HCT116 (cell line): ENCODE measurements around the gene SSC4D. TPM values are rescaled to one million over a fixed set of nuclear protein-coding genes. Genes with fewer than 3 reads are reported as not detected.
"Not testable (repeated sequence)": the region's sequence is repeated elsewhere in the genome, so short reads cannot be mapped to it uniquely, and the experiment has no call there.

Source experiments
- ATAC-seq: fragments of 200-7000 bp; cut with Tn5 transposase; 2 replicates; pipeline ENCODE4 v1.9.1; 2020; ENCODE audit warnings: mild to moderate bottlenecking, moderate library complexity
- BruUV-seq: library from RNA; stranded (reverse); fragments of 400-500 nt; replicated peaks from 2 replicates; lab custom pipeline; 2021; lab: Mats Ljungman, UMichigan
- CTCF ChIA-PET: fragments of 300-600 bp; sonication (Branson Sonifier 250); formaldehyde crosslinking; loops from one replicate; lab custom pipeline; 2021; ENCODE audit warnings: antibody characterized with exemption; lab: Charles Lee
- POLR2A ChIA-PET: fragments of 300-600, 350-600 bp; sonication (Branson Sonifier 250); formaldehyde crosslinking; loops from one replicate; lab custom pipeline; 2021; ENCODE audit warnings: antibody characterized with exemption; lab: Charles Lee
- RAD21 ChIA-PET, 2 experiments: fragments of 300-600 bp; sonication (Branson Sonifier 250); formaldehyde crosslinking; loops; one replicate each; lab custom pipeline; 2023; ENCODE audit warnings: low total read pairs in 2 of 2; ENCODE audit not compliant: uncharacterized antibody in 2 of 2, unreplicated experiment in 2 of 2, low non-redundant PET in 1 of 2; lab: Charles Lee
- DNase-seq: peaks from one replicate; pipeline ENCODE4 v3.0.0-alpha.2; 2010; ENCODE audit warnings: low read depth, low spot score
- H2AFZ ChIP-seq: fragments of 200-600 bp; shearing (Covaris generic), sonication (generic); 2 replicates; pipeline ENCODE4 v1.6.1; 2017; ENCODE audit warnings: low read depth, mixed run types, mixed read lengths, antibody characterized with exemption, low read length; ENCODE audit not compliant: poor library complexity, severe bottlenecking
- H3K27ac ChIP-seq: 2 replicates; pipeline ENCODE4 v1.5.1; 2012; ENCODE audit warnings: low read depth, low read length
- H3K27me3 ChIP-seq: fragments of 200-600 bp; sonication (generic); 2 replicates; pipeline ENCODE4 v1.6.1; 2016; ENCODE audit warnings: mixed run types, low read length, mixed read lengths; ENCODE audit not compliant: insufficient read depth
- H3K36me3 ChIP-seq, 2 experiments: fragments of 200-500 bp in 1 of 2; fragments of 200-600 bp in 1 of 2; sonication (Bioruptor generic) in 1 of 2; sonication (generic) in 1 of 2; 2 replicates each; pipeline versions ENCODE4 v1.5.1 to v1.6.1; 2014 to 2016; ENCODE audit warnings: low read length in 2 of 2, inconsistent platforms in 1 of 2, mixed read lengths in 1 of 2, mixed run types in 1 of 2; ENCODE audit not compliant: insufficient read depth in 2 of 2, control insufficient read depth in 1 of 2
- H3K4me1 ChIP-seq, 2 experiments: fragments of 200-600 bp in 1 of 2; sonication (generic) in 1 of 2; 2 replicates each; pipeline versions ENCODE4 v1.5.1 to v1.6.1; 2012 to 2017; ENCODE audit warnings: low read length in 2 of 2, inconsistent platforms in 1 of 2, mild to moderate bottlenecking in 1 of 2, mixed read lengths in 1 of 2, mixed run types in 1 of 2, moderate library complexity in 1 of 2; ENCODE audit not compliant: insufficient read depth in 2 of 2, control insufficient read depth in 1 of 2
- H3K4me2 ChIP-seq: fragments of 200-600 bp; sonication (generic); 2 replicates; pipeline ENCODE4 v1.6.1; 2017; ENCODE audit warnings: mixed run types, low read length, mixed read lengths
- H3K4me3 ChIP-seq, 2 experiments: fragments of 200-600 bp in 1 of 2; sonication (generic) in 1 of 2; replicated peaks in 1 of 2; 2 replicates each; pipeline ENCODE4 v1.5.1; 2011 to 2016; ENCODE audit warnings: low read length in 2 of 2, control low read depth in 1 of 2, low read depth in 1 of 2, mild to moderate bottlenecking in 1 of 2, mixed read lengths in 1 of 2, mixed run types in 1 of 2
- H3K79me2 ChIP-seq: fragments of 200-600 bp; sonication (generic); 2 replicates; pipeline ENCODE4 v1.6.1; 2017; ENCODE audit warnings: mild to moderate bottlenecking, mixed run types, low read length, moderate library complexity, mixed read lengths; ENCODE audit not compliant: insufficient read depth
- H3K9ac ChIP-seq: fragments of 200-600 bp; sonication (generic); 2 replicates; pipeline ENCODE4 v1.6.1; 2016; ENCODE audit warnings: low read length, mixed read lengths
- H3K9me2 ChIP-seq: fragments of 200-600 bp; sonication (generic), shearing (Covaris generic); 2 replicates; pipeline ENCODE4 v1.6.1; 2017; ENCODE audit warnings: mixed run types, mild to moderate bottlenecking, moderate library complexity; ENCODE audit not compliant: insufficient read depth
- H3K9me3 ChIP-seq, 2 experiments: fragments of 200-500 bp in 1 of 2; fragments of 200-600 bp in 1 of 2; sonication (Bioruptor generic) in 1 of 2; sonication (generic) in 1 of 2; 2 replicates each; pipeline ENCODE4 v1.6.1; 2014 to 2017; ENCODE audit warnings: low read length in 2 of 2, mixed read lengths in 2 of 2, inconsistent platforms in 1 of 2, low read depth in 1 of 2, mild to moderate bottlenecking in 1 of 2, mixed run types in 1 of 2, moderate library complexity in 1 of 2; ENCODE audit not compliant: control insufficient read depth in 1 of 2, insufficient read depth in 1 of 2
- H4K20me1 ChIP-seq: fragments of 200-600 bp; sonication (generic), shearing (Covaris generic); 2 replicates; pipeline ENCODE4 v1.6.1; 2017; ENCODE audit warnings: mixed run types, mild to moderate bottlenecking, moderate library complexity; ENCODE audit not compliant: insufficient read depth
- CEBPB ChIP-seq: IDR thresholded peaks from 2 replicates; pipeline ENCODE4 v1.6.1; 2012; ENCODE audit warnings: low read depth
- EGR1 ChIP-seq: IDR thresholded peaks from 2 replicates; pipeline ENCODE4 v1.6.1; 2012; ENCODE audit warnings: low read depth
- EZH2 ChIP-seq: fragments of 200-600 bp; sonication (generic); IDR thresholded peaks from 2 replicates; pipeline ENCODE4 v1.6.1; 2017; ENCODE audit warnings: antibody characterized with exemption, mixed run types
- JUND ChIP-seq: IDR thresholded peaks from 2 replicates; pipeline ENCODE4 v1.6.1; 2012
- POLR2A ChIP-seq: IDR thresholded peaks from 2 replicates; pipeline ENCODE4 v1.7.0; 2011; ENCODE audit warnings: borderline replicate concordance; ENCODE audit not compliant: insufficient read depth, insufficient read length; ENCODE audit errors: extremely low read depth
- RAD21 ChIP-seq: IDR thresholded peaks from 2 replicates; pipeline ENCODE4 v1.6.1; 2012; ENCODE audit warnings: low read depth, mild to moderate bottlenecking
- TCF7L2 ChIP-seq: IDR thresholded peaks from 2 replicates; pipeline ENCODE4 v1.7.0; 2011; ENCODE audit warnings: borderline replicate concordance, inconsistent platforms; ENCODE audit not compliant: insufficient read depth, insufficient read length; ENCODE audit errors: extremely low read depth
- YY1 ChIP-seq: IDR thresholded peaks from 2 replicates; pipeline ENCODE4 v1.6.1; 2011; ENCODE audit warnings: low read length, low read depth, moderate library complexity, mild to moderate bottlenecking; ENCODE audit not compliant: insufficient replicate concordance; ENCODE audit errors: extremely low read depth
- ZFX ChIP-seq: fragments of 450-650 bp; IDR thresholded peaks from 2 replicates; pipeline ENCODE4 v1.6.1; 2017
- intact Hi-C: fragments of 100-400 bp; cut with micrococcal nuclease; formaldehyde crosslinking; loops from 2 replicates; pipeline ENCODE4 v1.10.0; 2022
- total RNA-seq: library from RNA; stranded (reverse); gene quantifications from one replicate; pipeline ENCODE4 v1.2.1, GENCODE V29; 2021; ENCODE audit not compliant: unreplicated experiment
- TF ChIP-seq, protein P1 (sequence below), 3 experiments: fragments of 200-600 bp in 1 of 3; sonication (generic) in 1 of 3; IDR thresholded peaks in 2 of 3; conservative IDR thresholded peaks in 1 of 3; 2 replicates each; pipeline ENCODE4 v1.5.1; 2012 to 2017; ENCODE audit warnings: low read depth in 2 of 3, low read length in 2 of 3, antibody characterized with exemption in 1 of 3, borderline replicate concordance in 1 of 3, control low read depth in 1 of 3, mild to moderate bottlenecking in 1 of 3, mixed read lengths in 1 of 3, mixed run types in 1 of 3, moderate library complexity in 1 of 3; ENCODE audit not compliant: insufficient read depth in 1 of 3
- TF ChIP-seq, protein P2 (sequence below): IDR thresholded peaks from 2 replicates; pipeline ENCODE4 v1.6.1; 2012
- TF ChIP-seq, protein P3 (sequence below): IDR thresholded peaks from 2 replicates; pipeline ENCODE4 v1.6.1; 2011; ENCODE audit warnings: mild to moderate bottlenecking, low read length, moderate library complexity; ENCODE audit not compliant: insufficient replicate concordance; ENCODE audit errors: extremely low read depth
- TF ChIP-seq, protein P4 (sequence below): IDR thresholded peaks from 2 replicates; pipeline ENCODE4 v1.6.1; 2012

The SSC4D gene
- total RNA-seq, 1 experiment from 2014 or later, result 1.1 TPM

DNA sequence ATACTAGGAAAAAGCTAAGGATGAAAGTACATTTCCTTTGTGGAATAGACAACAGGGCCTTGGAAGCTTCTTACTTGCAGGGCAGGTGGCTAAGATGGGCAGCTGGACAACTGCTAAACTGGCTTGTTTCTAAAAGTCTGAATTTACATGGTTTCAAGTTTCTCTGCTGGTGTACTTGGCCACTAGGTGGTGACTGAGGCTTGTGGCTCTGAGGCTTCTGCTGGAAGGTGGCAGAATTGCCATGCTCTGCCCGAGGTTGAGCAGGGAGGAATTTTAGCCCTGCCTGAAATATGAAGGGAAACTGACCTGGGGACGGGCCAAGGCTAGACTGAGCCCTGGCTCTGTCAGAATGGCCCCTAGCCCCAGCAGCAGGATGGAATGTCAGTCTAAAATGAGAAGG is 28.4 kb upstream of the SSC4D start:
- H3K9me3 ChIP-seq, H3K9me2 ChIP-seq, RAD21 ChIA-PET, BruUV-seq, H4K20me1 ChIP-seq, POLR2A ChIA-PET, H3K79me2 ChIP-seq, H3K36me3 ChIP-seq, intact Hi-C loops, H3K4me3 ChIP-seq, H3K27me3 ChIP-seq, H3K9ac ChIP-seq, H2AFZ ChIP-seq, H3K4me2 ChIP-seq, CTCF ChIA-PET: not testable (repeated sequence)
- Histone ChIP-seq H3K27ac (peak overlapping the region; percentile 57; the same call in 1 of the 2 replicates), H3K4me1 (peaks cover 2 to 15% of the 10 kb centered on the region in 2 experiments; a peak in 3 of 4 replicates)
- TF ChIP-seq, protein P1, sequence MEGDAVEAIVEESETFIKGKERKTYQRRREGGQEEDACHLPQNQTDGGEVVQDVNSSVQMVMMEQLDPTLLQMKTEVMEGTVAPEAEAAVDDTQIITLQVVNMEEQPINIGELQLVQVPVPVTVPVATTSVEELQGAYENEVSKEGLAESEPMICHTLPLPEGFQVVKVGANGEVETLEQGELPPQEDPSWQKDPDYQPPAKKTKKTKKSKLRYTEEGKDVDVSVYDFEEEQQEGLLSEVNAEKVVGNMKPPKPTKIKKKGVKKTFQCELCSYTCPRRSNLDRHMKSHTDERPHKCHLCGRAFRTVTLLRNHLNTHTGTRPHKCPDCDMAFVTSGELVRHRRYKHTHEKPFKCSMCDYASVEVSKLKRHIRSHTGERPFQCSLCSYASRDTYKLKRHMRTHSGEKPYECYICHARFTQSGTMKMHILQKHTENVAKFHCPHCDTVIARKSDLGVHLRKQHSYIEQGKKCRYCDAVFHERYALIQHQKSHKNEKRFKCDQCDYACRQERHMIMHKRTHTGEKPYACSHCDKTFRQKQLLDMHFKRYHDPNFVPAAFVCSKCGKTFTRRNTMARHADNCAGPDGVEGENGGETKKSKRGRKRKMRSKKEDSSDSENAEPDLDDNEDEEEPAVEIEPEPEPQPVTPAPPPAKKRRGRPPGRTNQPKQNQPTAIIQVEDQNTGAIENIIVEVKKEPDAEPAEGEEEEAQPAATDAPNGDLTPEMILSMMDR (IDR thresholded peaks at IDR 0.05 in 2 of 3, conservative IDR thresholded peaks at IDR 0.05 in 1 of 3; ENCODE audit: borderline replicate concordance in 1 of 3, insufficient read depth in 1 of 3, low read depth in 2 of 3, low read length in 2 of 3), result peak; percentile 52 to 72 (median 70); a peak in 5 of 6 replicates
- peak; percentile 78 for TF ChIP-seq RAD21
- TF ChIP-seq, protein P2, sequence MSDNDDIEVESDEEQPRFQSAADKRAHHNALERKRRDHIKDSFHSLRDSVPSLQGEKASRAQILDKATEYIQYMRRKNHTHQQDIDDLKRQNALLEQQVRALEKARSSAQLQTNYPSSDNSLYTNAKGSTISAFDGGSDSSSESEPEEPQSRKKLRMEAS, result peak; percentile 55; the same call in 1 of the 2 replicates
- peak; percentile 16 for TF ChIP-seq YY1
- peak; percentile 80 for ATAC-seq
- peak; percentile 86 for DNase-seq

DNA sequence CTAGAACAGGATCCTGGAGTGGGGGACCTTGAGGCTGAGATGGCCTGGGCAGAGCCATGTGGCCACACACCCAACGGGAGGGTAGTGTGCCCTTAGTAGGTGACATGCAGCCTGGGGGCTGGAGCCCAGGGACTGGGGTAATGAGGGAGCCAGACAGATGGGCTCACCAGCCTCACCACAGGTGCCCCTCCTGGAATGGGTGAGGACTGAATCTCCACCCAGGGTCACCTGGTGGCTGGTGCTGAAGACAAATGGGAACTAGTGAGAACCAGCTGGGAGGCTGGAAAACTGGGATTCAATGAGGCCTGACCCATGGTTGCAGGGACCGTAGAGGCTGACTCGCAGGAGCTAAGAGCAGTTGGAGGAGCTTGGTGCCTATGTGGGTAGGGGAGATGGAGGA is 21.3 kb upstream of the SSC4D start:
- RAD21 ChIA-PET, result no interaction called here
- H3K36me3 ChIP-seq, result no peaks in the 10 kb centered on the region
- no peak overlapping the region for H2AFZ ChIP-seq
- H3K27me3 ChIP-seq, result no peaks in the 10 kb centered on the region
- DNase-seq (no peak), ATAC-seq (no peak)
- H3K9me2 ChIP-seq, result no peaks in the 10 kb centered on the region
- H3K9me3 ChIP-seq, result no peaks in the 10 kb centered on the region
- no peak overlapping the region for H3K4me3 ChIP-seq
- BruUV-seq, result no TSS peak
- H3K4me2 ChIP-seq, result no peak overlapping the region
- no peaks in the 10 kb centered on the region for H3K79me2 ChIP-seq
- peaks cover 0 to 14% of the 10 kb centered on the region in 2 experiments; a peak in 1 of 4 replicates for H3K4me1 ChIP-seq
- intact Hi-C loops, result no loop called here
- CTCF ChIA-PET, result no interaction called here
- no peaks in the 10 kb centered on the region for H4K20me1 ChIP-seq
- POLR2A ChIA-PET, result no interaction called here
- H3K27ac ChIP-seq, result no peak overlapping the region
- H3K9ac ChIP-seq, result no peak overlapping the region
- TF ChIP-seq JUND (no peak), CEBPB (no peak), EZH2 (no peak), TCF7L2 (no peak), RAD21 (no peak), EGR1 (no peak), ZFX (no peak), POLR2A (no peak)
- TF ChIP-seq, protein P1 (IDR thresholded peaks at IDR 0.05 in 2 of 3, conservative IDR thresholded peaks at IDR 0.05 in 1 of 3; ENCODE audit: borderline replicate concordance in 1 of 3, insufficient read depth in 1 of 3, low read depth in 2 of 3, low read length in 2 of 3), result no peak
- TF ChIP-seq, protein P3, sequence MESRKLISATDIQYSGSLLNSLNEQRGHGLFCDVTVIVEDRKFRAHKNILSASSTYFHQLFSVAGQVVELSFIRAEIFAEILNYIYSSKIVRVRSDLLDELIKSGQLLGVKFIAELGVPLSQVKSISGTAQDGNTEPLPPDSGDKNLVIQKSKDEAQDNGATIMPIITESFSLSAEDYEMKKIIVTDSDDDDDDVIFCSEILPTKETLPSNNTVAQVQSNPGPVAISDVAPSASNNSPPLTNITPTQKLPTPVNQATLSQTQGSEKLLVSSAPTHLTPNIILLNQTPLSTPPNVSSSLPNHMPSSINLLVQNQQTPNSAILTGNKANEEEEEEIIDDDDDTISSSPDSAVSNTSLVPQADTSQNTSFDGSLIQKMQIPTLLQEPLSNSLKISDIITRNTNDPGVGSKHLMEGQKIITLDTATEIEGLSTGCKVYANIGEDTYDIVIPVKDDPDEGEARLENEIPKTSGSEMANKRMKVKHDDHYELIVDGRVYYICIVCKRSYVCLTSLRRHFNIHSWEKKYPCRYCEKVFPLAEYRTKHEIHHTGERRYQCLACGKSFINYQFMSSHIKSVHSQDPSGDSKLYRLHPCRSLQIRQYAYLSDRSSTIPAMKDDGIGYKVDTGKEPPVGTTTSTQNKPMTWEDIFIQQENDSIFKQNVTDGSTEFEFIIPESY, result no peak
- TF ChIP-seq, protein P4, sequence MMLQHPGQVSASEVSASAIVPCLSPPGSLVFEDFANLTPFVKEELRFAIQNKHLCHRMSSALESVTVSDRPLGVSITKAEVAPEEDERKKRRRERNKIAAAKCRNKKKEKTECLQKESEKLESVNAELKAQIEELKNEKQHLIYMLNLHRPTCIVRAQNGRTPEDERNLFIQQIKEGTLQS, result no peak
